GM12878 (cell line): ENCODE results near the gene ABHD3. TPM values are rescaled to one million over a fixed set of nuclear protein-coding genes. Genes with fewer than 3 reads are reported as not detected.

ENCODE experiments used
- ATAC-seq: fragments of 200-7000 bp; cut with Tn5 transposase; 3 replicates; pipeline ENCODE4 v1.9.1; 2020; ENCODE audit warnings: mild to moderate bottlenecking, moderate library complexity
- BruUV-seq: library from RNA; stranded (reverse); fragments of 400-500 nt; replicated peaks from 2 replicates; lab custom pipeline; 2021; lab: Mats Ljungman, UMichigan
- CTCF ChIA-PET: fragments of 300-600 bp; sonication (Branson Sonifier 250); formaldehyde crosslinking; extraction: SDS; loops from one replicate; lab custom pipeline; 2021; ENCODE audit warnings: inconsistent platforms; lab: Yijun Ruan, JAX
- POLR2A ChIA-PET: fragments of 350-600 bp; formaldehyde crosslinking; extraction: SDS; loops from one replicate; lab custom pipeline; 2021; ENCODE audit warnings: inconsistent platforms; lab: Charles Lee
- RAD21 ChIA-PET: fragments of 300-600 bp; sonication (Branson Sonifier 250); formaldehyde crosslinking; loops from one replicate; lab custom pipeline; 2023; ENCODE audit warnings: antibody characterized with exemption; ENCODE audit not compliant: unreplicated experiment; lab: Charles Lee
- SMC1A ChIA-PET: fragments of 300-600 bp; sonication (Branson Sonifier 250); formaldehyde crosslinking; loops from one replicate; lab custom pipeline; 2023; ENCODE audit not compliant: unreplicated experiment, uncharacterized antibody; lab: Charles Lee
- DNase-seq: peaks from one replicate; pipeline ENCODE4 v3.0.0-alpha.2; 2011; ENCODE audit warnings: low read depth, low spot score
- FAIRE-seq: peaks from 3 replicates; lab custom pipeline; 2011; peaks lifted over from hg19 to GRCh38; lab: Jason Lieb, UNC
- H2AFZ ChIP-seq: 2 replicates; pipeline ENCODE4 v1.6.0; 2011; ENCODE audit warnings: low read depth, low read length, control low read depth; ENCODE audit not compliant: control insufficient read depth
- H3K27ac ChIP-seq: 2 replicates; pipeline ENCODE4 v1.5.1; 2011; ENCODE audit warnings: control low read depth; ENCODE audit not compliant: control insufficient read depth, insufficient read depth
- H3K27me3 ChIP-seq, 2 experiments: replicated peaks in 1 of 2; 2 replicates each; pipeline versions ENCODE4 v1.6.0 to v1.6.1; 2011; ENCODE audit warnings: low read length in 1 of 2; ENCODE audit not compliant: control insufficient read depth in 2 of 2, insufficient read depth in 2 of 2
- H3K36me3 ChIP-seq, 2 experiments: 2 replicates each; pipeline ENCODE4 v1.5.1; 2011; ENCODE audit warnings: low read length in 1 of 2; ENCODE audit not compliant: control insufficient read depth in 2 of 2, insufficient read depth in 2 of 2
- H3K4me1 ChIP-seq: 2 replicates; pipeline ENCODE4 v1.6.1; 2011; ENCODE audit warnings: mild to moderate bottlenecking, low read length, moderate library complexity, mixed read lengths; ENCODE audit not compliant: control insufficient read depth, insufficient read depth
- H3K4me2 ChIP-seq: 2 replicates; pipeline ENCODE4 v1.6.0; 2011; ENCODE audit warnings: control low read depth; ENCODE audit not compliant: control insufficient read depth, insufficient read depth
- H3K4me3 ChIP-seq: fragments of 200-600 bp; sonication (generic); 2 replicates; pipeline ENCODE4 v1.5.1; 2016
- H3K79me2 ChIP-seq: 2 replicates; pipeline ENCODE4 v1.6.0; 2011; ENCODE audit warnings: low read length; ENCODE audit not compliant: control insufficient read depth, insufficient read depth
- H3K9ac ChIP-seq: 2 replicates; pipeline ENCODE4 v1.8.0; 2011; ENCODE audit warnings: low read length, control low read depth, mixed read lengths; ENCODE audit not compliant: control insufficient read depth, insufficient read depth
- H3K9me3 ChIP-seq: replicated peaks from 3 replicates; pipeline ENCODE4 v1.5.1; 2011; ENCODE audit warnings: mild to moderate bottlenecking, low read length; ENCODE audit not compliant: control insufficient read depth, insufficient read depth
- H4K20me1 ChIP-seq: 2 replicates; pipeline ENCODE4 v1.6.0; 2011; ENCODE audit not compliant: control insufficient read depth, insufficient read depth
- BHLHE40 ChIP-seq, 2 experiments: fragments of 450-650 bp in 1 of 2; IDR thresholded peaks; 2 replicates each; pipeline ENCODE4 v1.6.1; 2011 to 2017; ENCODE audit warnings: low read depth in 2 of 2, borderline replicate concordance in 1 of 2, improper control_type of control experiment in 1 of 2, low read length in 1 of 2, mild to moderate bottlenecking in 1 of 2
- CEBPB ChIP-seq, 2 experiments: fragments of 150-350 bp in 1 of 2; IDR thresholded peaks; 2 replicates each; pipeline ENCODE4 v1.6.1; 2012 to 2014; ENCODE audit warnings: low read depth in 2 of 2, low read length in 2 of 2, borderline replicate concordance in 1 of 2, inconsistent platforms in 1 of 2
- CHD2 ChIP-seq: IDR thresholded peaks from 2 replicates; pipeline ENCODE4 v1.6.1; 2011; ENCODE audit warnings: low read depth, low read length, improper control_type of control experiment, borderline replicate concordance
- DPF2 ChIP-seq: fragments of 450-650 bp; IDR thresholded peaks from 2 replicates; pipeline ENCODE4 v1.6.1; 2017; ENCODE audit warnings: mild to moderate bottlenecking
- EGR1 ChIP-seq, 2 experiments: IDR thresholded peaks; 1 replicate in 1 of 2; 2 replicates in 1 of 2; pipeline ENCODE4 v1.6.1; 2011 to 2012; ENCODE audit warnings: low read depth in 2 of 2, low read length in 2 of 2, borderline replicate concordance in 1 of 2, mild to moderate bottlenecking in 1 of 2, moderate library complexity in 1 of 2
- FOS ChIP-seq: IDR thresholded peaks from 3 replicates; pipeline ENCODE4 v1.6.1; 2011; ENCODE audit warnings: borderline replicate concordance; ENCODE audit not compliant: insufficient read length; ENCODE audit errors: extremely low read depth
- LARP7 ChIP-seq: fragments of 450-650 bp; IDR thresholded peaks from 2 replicates; pipeline ENCODE4 v1.6.1; 2017; ENCODE audit warnings: mild to moderate bottlenecking
- MEF2B ChIP-seq: fragments of 450-650 bp; IDR thresholded peaks from 2 replicates; pipeline ENCODE4 v1.6.1; 2018; ENCODE audit warnings: mild to moderate bottlenecking, moderate library complexity; ENCODE audit not compliant: partially characterized antibody, poor library complexity, severe bottlenecking
- RB1 ChIP-seq: fragments of 450-650 bp; formaldehyde crosslinking; IDR thresholded peaks from 2 replicates; pipeline ENCODE4 v1.6.1; 2017; ENCODE audit warnings: mild to moderate bottlenecking, borderline replicate concordance
- RELB ChIP-seq: fragments of 450-650 bp; IDR thresholded peaks from 2 replicates; pipeline ENCODE4 v1.6.1; 2017; ENCODE audit warnings: low read depth, mild to moderate bottlenecking, moderate library complexity
- RUNX3 ChIP-seq: IDR thresholded peaks from 2 replicates; pipeline ENCODE4 v1.6.1; 2012; ENCODE audit warnings: low read length, inconsistent platforms
- ZBED1 ChIP-seq: IDR thresholded peaks from 2 replicates; pipeline ENCODE4 v1.6.1; 2016; ENCODE audit warnings: borderline replicate concordance
- ZNF217 ChIP-seq: fragments of 450-650 bp; IDR thresholded peaks from 2 replicates; pipeline ENCODE4 v1.6.1; 2017; ENCODE audit warnings: antibody characterized with exemption, mild to moderate bottlenecking
- ZZZ3 ChIP-seq: IDR thresholded peaks from 2 replicates; pipeline ENCODE4 v1.6.1; 2011; ENCODE audit warnings: low read depth; ENCODE audit not compliant: control insufficient read depth, insufficient read length
- WGBS: methylation state at CpG from one replicate; pipeline ENCODE4 v1.1.6; 2016; ENCODE audit warnings: low lambda C conversion rate; ENCODE audit not compliant: insufficient replicate concordance, insufficient coverage; ENCODE audit errors: missing lambda C conversion rate; 5-methylcytosine and 5-hydroxymethylcytosine counted together
- in situ Hi-C: fragments of 300-500 bp; cut with MboI; formaldehyde crosslinking; loops from 9 replicates; pipeline ENCODE4 v1.14.3; 2018; ENCODE audit warnings: mixed read lengths
- intact Hi-C: fragments of 100-400 bp; cut with micrococcal nuclease; formaldehyde crosslinking; loops from one replicate; pipeline ENCODE4 v1.14.2; 2022; ENCODE audit not compliant: unreplicated experiment
- polyA plus RNA-seq, 11 experiments: library from polyadenylated mRNA; depleted of rRNA in 4 of 11; unstranded in 6 of 11; stranded (reverse) in 5 of 11; fragments of >200 nt; fragmentation: Nextera tagmentation in 4 of 11; fragmentation: Illumina TruSeq in 1 of 11; extraction: Ambion mirVana in 4 of 11; extraction: Trizol in 1 of 11; gene quantifications; 1 replicate in 1 of 11; 2 replicates in 10 of 11; pipeline versions ENCODE4 v1.2.1 to v1.2.3, GENCODE V29; 2011 to 2016; ENCODE audit warnings: inconsistent platforms in 2 of 11, missing spikeins in 2 of 11, low read depth in 1 of 11
- total RNA-seq, 4 experiments: library from RNA; depleted of rRNA in 3 of 4; stranded (reverse); fragments of >200 nt in 3 of 4; fragmentation: Illumina TruSeq in 1 of 4; extraction: Trizol in 1 of 4; gene quantifications; 2 replicates each; pipeline versions ENCODE4 v1.2.1 to v1.2.3, GENCODE V29; 2013 to 2021

ABHD3 gene
- total and polyA plus RNA-seq, 10 of the 15 experiments (the other 5 are each of a cell fraction or from before 2014, with no cell fraction given) = 4.9 to 49.8 (median 18.3) TPM

DNA sequence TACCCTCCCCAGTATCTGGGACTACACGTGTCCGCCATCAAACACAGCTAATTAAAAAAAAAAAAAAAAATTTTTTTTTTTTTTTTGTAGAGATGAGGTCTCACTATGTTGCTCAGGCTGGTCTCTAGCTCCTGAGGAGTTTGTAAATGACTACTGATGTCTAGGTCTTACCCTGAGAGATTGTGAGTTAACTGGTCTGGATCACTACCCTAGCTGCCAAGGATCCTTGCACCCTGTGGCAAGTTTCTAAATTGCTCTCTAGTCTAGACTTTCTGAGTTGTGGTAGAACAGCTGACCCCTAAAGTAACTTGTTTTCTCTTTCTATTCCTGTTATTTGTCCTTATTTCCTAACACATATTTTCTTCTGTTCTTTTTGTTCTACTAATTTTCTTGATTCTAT is 44.5 kb downstream of the ABHD3 start:
- intact Hi-C loops = no loop called here
- no peaks in the 10 kb centered on the region; the same call in 1 of the 2 replicates for H3K4me1 ChIP-seq
- H4K20me1 ChIP-seq = no peaks in the 10 kb centered on the region
- H3K27ac ChIP-seq = no peak overlapping the region
- peaks cover 3% of the 10 kb centered on the region in 2 experiments for H3K36me3 ChIP-seq
- WGBS = 80% methylated on average over 2 of the region's 2 CpGs
- ChIA-PET POLR2A (interaction anchor here (0.6 kb wide), 2 partner anchors 104 to 1290 kb away, joined by 4 to 5 read pairs; no protein-coding TSS in a partner anchor), SMC1A (interaction anchor here (0.9 kb wide), 1 partner anchor 47 kb away, joined by 3 read pairs; the partner anchor contains the start of gene SNRPD1), RAD21 (no interaction called here), CTCF (no interaction called here)
- ATAC-seq (peak; percentile 63), DNase-seq (no peak), FAIRE-seq (peak; percentile 31)
- no peak overlapping the region for H2AFZ ChIP-seq
- H3K9ac ChIP-seq = no peak overlapping the region
- no peaks in the 10 kb centered on the region for H3K9me3 ChIP-seq
- TF ChIP-seq RUNX3 (peak; percentile 35), CEBPB (IDR thresholded peaks at IDR 0.05; ENCODE audit: borderline replicate concordance in 1 of 2, low read depth in 2 of 2, low read length in 2 of 2) (no peak)
- no TSS peak for BruUV-seq
- no peak overlapping the region for H3K4me3 ChIP-seq
- H3K27me3 ChIP-seq = no peaks in the 10 kb centered on the region
- H3K4me2 ChIP-seq = no peak overlapping the region
- no peaks in the 10 kb centered on the region for H3K79me2 ChIP-seq
- in situ Hi-C loops = no loop called here

GRCh38 chr18:21656402-21656801 is 48.2 kb downstream of the ABHD3 start:
- Histone ChIP-seq H3K79me2 (no peaks in the 10 kb centered on the region), H3K4me2 (no peak overlapping the region), H2AFZ (no peak overlapping the region), H3K27me3 (no peaks in the 10 kb centered on the region), H3K9ac (no peak overlapping the region), H3K36me3 (no peaks in the 10 kb centered on the region; a peak in 1 of 4 replicates), H4K20me1 (no peaks in the 10 kb centered on the region), H3K27ac (no peak overlapping the region), H3K4me1 (no peaks in the 10 kb centered on the region; the same call in 1 of the 2 replicates), H3K9me3 (no peaks in the 10 kb centered on the region), H3K4me3 (no peak overlapping the region)
- ChIA-PET POLR2A (no interaction called here), SMC1A (no interaction called here), RAD21 (no interaction called here), CTCF (interaction anchor here (1.1 kb wide), 1 partner anchor 9 kb away, joined by 3 read pairs; no protein-coding TSS in a partner anchor)
- in situ Hi-C loops (no loop called here), intact Hi-C loops (no loop called here)
- no peak for DNase-seq
- ATAC-seq = no peak
- TF ChIP-seq EGR1 (IDR thresholded peaks at IDR 0.05; ENCODE audit: borderline replicate concordance in 1 of 2, low read depth in 2 of 2, low read length in 2 of 2) (no peak), RELB (no peak), ZZZ3 (no peak), RB1 (no peak), ZNF217 (no peak), CEBPB (IDR thresholded peaks at IDR 0.05; ENCODE audit: borderline replicate concordance in 1 of 2, low read depth in 2 of 2, low read length in 2 of 2) (no peak), DPF2 (no peak), FOS (no peak), ZBED1 (no peak), BHLHE40 (IDR thresholded peaks at IDR 0.05; ENCODE audit: borderline replicate concordance in 1 of 2, low read depth in 2 of 2, low read length in 1 of 2) (no peak), LARP7 (no peak), CHD2 (no peak), MEF2B (no peak)
- no TSS peak for BruUV-seq
- no peak for FAIRE-seq
